GM12878 (cell line): ENCODE results near the gene NDRG2. TPM values are rescaled to one million over a fixed set of nuclear protein-coding genes. Genes with fewer than 3 reads are reported as not detected.

ENCODE experiments used
- ATAC-seq: fragments of 200-7000 bp; cut with Tn5 transposase; 3 replicates; pipeline ENCODE4 v1.9.1; 2020; ENCODE audit warnings: mild to moderate bottlenecking, moderate library complexity
- BruUV-seq: library from RNA; stranded (reverse); fragments of 400-500 nt; replicated peaks from 2 replicates; lab custom pipeline; 2021; lab: Mats Ljungman, UMichigan
- CTCF ChIA-PET: fragments of 300-600 bp; sonication (Branson Sonifier 250); formaldehyde crosslinking; extraction: SDS; loops from one replicate; lab custom pipeline; 2021; ENCODE audit warnings: inconsistent platforms; lab: Yijun Ruan, JAX
- POLR2A ChIA-PET: fragments of 350-600 bp; formaldehyde crosslinking; extraction: SDS; loops from one replicate; lab custom pipeline; 2021; ENCODE audit warnings: inconsistent platforms; lab: Charles Lee
- RAD21 ChIA-PET: fragments of 300-600 bp; sonication (Branson Sonifier 250); formaldehyde crosslinking; loops from one replicate; lab custom pipeline; 2023; ENCODE audit warnings: antibody characterized with exemption; ENCODE audit not compliant: unreplicated experiment; lab: Charles Lee
- SMC1A ChIA-PET: fragments of 300-600 bp; sonication (Branson Sonifier 250); formaldehyde crosslinking; loops from one replicate; lab custom pipeline; 2023; ENCODE audit not compliant: unreplicated experiment, uncharacterized antibody; lab: Charles Lee
- DNase-seq: peaks from one replicate; pipeline ENCODE4 v3.0.0-alpha.2; 2011; ENCODE audit warnings: low read depth, low spot score
- FAIRE-seq: peaks from 3 replicates; lab custom pipeline; 2011; peaks lifted over from hg19 to GRCh38; lab: Jason Lieb, UNC
- H2AFZ ChIP-seq: 2 replicates; pipeline ENCODE4 v1.6.0; 2011; ENCODE audit warnings: low read depth, low read length, control low read depth; ENCODE audit not compliant: control insufficient read depth
- H3K27ac ChIP-seq: 2 replicates; pipeline ENCODE4 v1.5.1; 2011; ENCODE audit warnings: control low read depth; ENCODE audit not compliant: control insufficient read depth, insufficient read depth
- H3K27me3 ChIP-seq, 2 experiments: replicated peaks in 1 of 2; 2 replicates each; pipeline versions ENCODE4 v1.6.0 to v1.6.1; 2011; ENCODE audit warnings: low read length in 1 of 2; ENCODE audit not compliant: control insufficient read depth in 2 of 2, insufficient read depth in 2 of 2
- H3K36me3 ChIP-seq, 2 experiments: 2 replicates each; pipeline ENCODE4 v1.5.1; 2011; ENCODE audit warnings: low read length in 1 of 2; ENCODE audit not compliant: control insufficient read depth in 2 of 2, insufficient read depth in 2 of 2
- H3K4me1 ChIP-seq: 2 replicates; pipeline ENCODE4 v1.6.1; 2011; ENCODE audit warnings: mild to moderate bottlenecking, low read length, moderate library complexity, mixed read lengths; ENCODE audit not compliant: control insufficient read depth, insufficient read depth
- H3K4me2 ChIP-seq: 2 replicates; pipeline ENCODE4 v1.6.0; 2011; ENCODE audit warnings: control low read depth; ENCODE audit not compliant: control insufficient read depth, insufficient read depth
- H3K4me3 ChIP-seq: fragments of 200-600 bp; sonication (generic); 2 replicates; pipeline ENCODE4 v1.5.1; 2016
- H3K79me2 ChIP-seq: 2 replicates; pipeline ENCODE4 v1.6.0; 2011; ENCODE audit warnings: low read length; ENCODE audit not compliant: control insufficient read depth, insufficient read depth
- H3K9ac ChIP-seq: 2 replicates; pipeline ENCODE4 v1.8.0; 2011; ENCODE audit warnings: low read length, control low read depth, mixed read lengths; ENCODE audit not compliant: control insufficient read depth, insufficient read depth
- H3K9me3 ChIP-seq: replicated peaks from 3 replicates; pipeline ENCODE4 v1.5.1; 2011; ENCODE audit warnings: mild to moderate bottlenecking, low read length; ENCODE audit not compliant: control insufficient read depth, insufficient read depth
- H4K20me1 ChIP-seq: 2 replicates; pipeline ENCODE4 v1.6.0; 2011; ENCODE audit not compliant: control insufficient read depth, insufficient read depth
- FOXK2 ChIP-seq: fragments of 450-650 bp; IDR thresholded peaks from 2 replicates; pipeline ENCODE4 v1.6.1; 2017; ENCODE audit warnings: mild to moderate bottlenecking, moderate library complexity
- FOXM1 ChIP-seq: IDR thresholded peaks from 2 replicates; pipeline ENCODE4 v1.6.1; 2012; ENCODE audit warnings: low read depth, mild to moderate bottlenecking, inconsistent platforms, low read length, moderate library complexity
- GATAD2B ChIP-seq: fragments of 450-650 bp; conservative IDR thresholded peaks from 2 replicates; pipeline ENCODE4 v1.6.1; 2017; ENCODE audit warnings: low read depth, mild to moderate bottlenecking, moderate library complexity
- HDAC2 ChIP-seq: fragments of 200-600 bp; sonication (generic); IDR thresholded peaks from 2 replicates; pipeline ENCODE4 v1.6.1; 2017
- IKZF2 ChIP-seq, 2 experiments: fragments of 450-650 bp; IDR thresholded peaks; 2 replicates each; pipeline ENCODE4 v1.6.1; 2017; ENCODE audit warnings: mild to moderate bottlenecking in 2 of 2, moderate library complexity in 2 of 2
- JUNB ChIP-seq: IDR thresholded peaks from 2 replicates; pipeline ENCODE4 v1.6.1; 2016; ENCODE audit warnings: antibody characterized with exemption, mild to moderate bottlenecking
- NR2C1 ChIP-seq: fragments of 450-650 bp; IDR thresholded peaks from 2 replicates; pipeline ENCODE4 v1.6.1; 2017; ENCODE audit warnings: antibody characterized with exemption, mild to moderate bottlenecking, moderate library complexity
- PAX8 ChIP-seq: fragments of 450-650 bp; IDR thresholded peaks from 2 replicates; pipeline ENCODE4 v1.6.1; 2017; ENCODE audit warnings: mild to moderate bottlenecking, moderate library complexity
- RB1 ChIP-seq: fragments of 450-650 bp; formaldehyde crosslinking; IDR thresholded peaks from 2 replicates; pipeline ENCODE4 v1.6.1; 2017; ENCODE audit warnings: mild to moderate bottlenecking, borderline replicate concordance
- RBBP5 ChIP-seq: fragments of 200-600 bp; sonication (generic); conservative IDR thresholded peaks from 2 replicates; pipeline ENCODE4 v1.6.1; 2016
- SIN3A ChIP-seq: IDR thresholded peaks from 2 replicates; pipeline ENCODE4 v1.6.1; 2012; ENCODE audit warnings: low read depth, low read length, improper control_type of control experiment
- SMAD1 ChIP-seq: fragments of 450-650 bp; IDR thresholded peaks from 2 replicates; pipeline ENCODE4 v1.6.1; 2018; ENCODE audit warnings: mild to moderate bottlenecking, low read depth; ENCODE audit not compliant: partially characterized antibody
- SREBF1 ChIP-seq: IDR thresholded peaks from 2 replicates; pipeline ENCODE4 v1.6.1; 2012; ENCODE audit warnings: mild to moderate bottlenecking, low read length
- SUPT20H ChIP-seq: IDR thresholded peaks from 2 replicates; pipeline ENCODE4 v1.6.1; 2011; ENCODE audit warnings: low read depth, mild to moderate bottlenecking, low read length, moderate library complexity, borderline replicate concordance; ENCODE audit not compliant: control insufficient read depth
- YY1 ChIP-seq: IDR thresholded peaks from 2 replicates; pipeline ENCODE4 v1.6.1; 2011; ENCODE audit warnings: low read depth, mild to moderate bottlenecking, low read length
- ZNF207 ChIP-seq: fragments of 450-650 bp; IDR thresholded peaks from 2 replicates; pipeline ENCODE4 v1.6.1; 2014; ENCODE audit warnings: antibody characterized with exemption, mild to moderate bottlenecking, borderline replicate concordance
- WGBS: methylation state at CpG from one replicate; pipeline ENCODE4 v1.1.6; 2016; ENCODE audit warnings: low lambda C conversion rate; ENCODE audit not compliant: insufficient replicate concordance, insufficient coverage; ENCODE audit errors: missing lambda C conversion rate; 5-methylcytosine and 5-hydroxymethylcytosine counted together
- in situ Hi-C: fragments of 300-500 bp; cut with MboI; formaldehyde crosslinking; loops from 9 replicates; pipeline ENCODE4 v1.14.3; 2018; ENCODE audit warnings: mixed read lengths
- intact Hi-C: fragments of 100-400 bp; cut with micrococcal nuclease; formaldehyde crosslinking; loops from one replicate; pipeline ENCODE4 v1.14.2; 2022; ENCODE audit not compliant: unreplicated experiment
- polyA plus RNA-seq, 11 experiments: library from polyadenylated mRNA; depleted of rRNA in 4 of 11; unstranded in 6 of 11; stranded (reverse) in 5 of 11; fragments of >200 nt; fragmentation: Nextera tagmentation in 4 of 11; fragmentation: Illumina TruSeq in 1 of 11; extraction: Ambion mirVana in 4 of 11; extraction: Trizol in 1 of 11; gene quantifications; 1 replicate in 1 of 11; 2 replicates in 10 of 11; pipeline versions ENCODE4 v1.2.1 to v1.2.3, GENCODE V29; 2011 to 2016; ENCODE audit warnings: inconsistent platforms in 2 of 11, missing spikeins in 2 of 11, low read depth in 1 of 11
- total RNA-seq, 4 experiments: library from RNA; depleted of rRNA in 3 of 4; stranded (reverse); fragments of >200 nt in 3 of 4; fragmentation: Illumina TruSeq in 1 of 4; extraction: Trizol in 1 of 4; gene quantifications; 2 replicates each; pipeline versions ENCODE4 v1.2.1 to v1.2.3, GENCODE V29; 2013 to 2021
- TF ChIP-seq, protein P1 (sequence below): fragments of 150-350 bp; IDR thresholded peaks from 2 replicates; pipeline ENCODE4 v1.6.1; 2014; ENCODE audit warnings: mild to moderate bottlenecking, low read depth, low read length
- TF ChIP-seq, protein P2 (sequence below): IDR thresholded peaks from 2 replicates; pipeline ENCODE4 v1.6.1; 2011; ENCODE audit warnings: borderline replicate concordance, low read depth, mild to moderate bottlenecking, moderate library complexity, low read length; ENCODE audit not compliant: insufficient read depth, poor library complexity, severe bottlenecking
- TF ChIP-seq, protein P3 (sequence below): fragments of 450-650 bp; formaldehyde crosslinking; IDR thresholded peaks from 2 replicates; pipeline ENCODE4 v1.4.0; 2022; ENCODE audit warnings: mild to moderate bottlenecking, moderate library complexity
- TF ChIP-seq, protein P4 (sequence below): IDR thresholded peaks from 2 replicates; pipeline ENCODE4 v1.6.1; 2012; ENCODE audit warnings: low read depth, low read length, improper control_type of control experiment

Gene NDRG2
- total and polyA plus RNA-seq, 10 of the 15 experiments (the other 5 are each of a cell fraction or from before 2014, with no cell fraction given), result 0.15 to 0.49 TPM; not detected in 8

DNA sequence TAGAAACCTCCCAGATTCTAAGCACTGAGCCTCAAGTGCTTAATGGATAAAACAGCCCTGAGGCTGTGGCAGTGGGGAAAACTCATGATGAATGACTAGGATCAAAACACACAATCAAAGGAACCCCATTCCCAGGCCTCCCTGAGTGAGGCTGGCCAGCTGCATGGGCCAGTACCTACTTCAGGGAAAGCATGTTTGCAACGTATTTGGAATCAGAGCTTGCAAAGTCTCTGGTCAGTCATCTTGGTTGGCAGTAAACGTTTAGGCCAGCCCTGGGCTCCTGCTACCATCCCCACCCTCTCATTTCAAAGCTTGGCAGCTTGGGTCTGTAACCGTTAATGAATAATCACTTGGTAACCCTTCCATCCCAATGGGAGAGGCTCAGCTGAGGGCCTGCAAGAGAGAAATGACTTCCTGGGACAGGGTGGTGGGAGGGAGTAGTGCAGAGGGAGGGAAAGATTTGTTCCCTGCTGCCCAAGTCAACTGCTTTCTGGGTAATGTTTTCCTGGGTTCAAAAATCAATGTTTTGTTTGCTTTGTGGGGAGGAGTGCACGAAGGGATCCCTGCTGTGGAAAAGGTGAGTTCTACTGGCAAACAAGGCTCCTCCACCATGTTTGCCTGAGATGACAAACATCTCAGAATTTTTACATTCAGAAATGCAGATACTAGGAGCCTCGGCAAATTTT lies 30.7 kb upstream of the NDRG2 start:
- BruUV-seq, result no TSS peak
- no peak for DNase-seq
- FAIRE-seq, result no peak
- no peaks in the 10 kb centered on the region for H3K9me3 ChIP-seq
- H4K20me1 ChIP-seq, result no peaks in the 10 kb centered on the region
- H3K27me3 ChIP-seq, result no peaks in the 10 kb centered on the region
- no peaks in the 10 kb centered on the region for H3K36me3 ChIP-seq
- TF ChIP-seq JUNB (no peak), FOXK2 (no peak), IKZF2 (IDR thresholded peaks at IDR 0.05) (no peak), SIN3A (no peak), SREBF1 (no peak), HDAC2 (no peak), GATAD2B (no peak), SUPT20H (no peak), FOXM1 (no peak), YY1 (no peak), SMAD1 (no peak), NR2C1 (no peak), RBBP5 (no peak), PAX8 (no peak), RB1 (no peak), ZNF207 (no peak)
- TF ChIP-seq, protein P1, sequence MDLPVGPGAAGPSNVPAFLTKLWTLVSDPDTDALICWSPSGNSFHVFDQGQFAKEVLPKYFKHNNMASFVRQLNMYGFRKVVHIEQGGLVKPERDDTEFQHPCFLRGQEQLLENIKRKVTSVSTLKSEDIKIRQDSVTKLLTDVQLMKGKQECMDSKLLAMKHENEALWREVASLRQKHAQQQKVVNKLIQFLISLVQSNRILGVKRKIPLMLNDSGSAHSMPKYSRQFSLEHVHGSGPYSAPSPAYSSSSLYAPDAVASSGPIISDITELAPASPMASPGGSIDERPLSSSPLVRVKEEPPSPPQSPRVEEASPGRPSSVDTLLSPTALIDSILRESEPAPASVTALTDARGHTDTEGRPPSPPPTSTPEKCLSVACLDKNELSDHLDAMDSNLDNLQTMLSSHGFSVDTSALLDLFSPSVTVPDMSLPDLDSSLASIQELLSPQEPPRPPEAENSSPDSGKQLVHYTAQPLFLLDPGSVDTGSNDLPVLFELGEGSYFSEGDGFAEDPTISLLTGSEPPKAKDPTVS, result no peak
- TF ChIP-seq, protein P2, sequence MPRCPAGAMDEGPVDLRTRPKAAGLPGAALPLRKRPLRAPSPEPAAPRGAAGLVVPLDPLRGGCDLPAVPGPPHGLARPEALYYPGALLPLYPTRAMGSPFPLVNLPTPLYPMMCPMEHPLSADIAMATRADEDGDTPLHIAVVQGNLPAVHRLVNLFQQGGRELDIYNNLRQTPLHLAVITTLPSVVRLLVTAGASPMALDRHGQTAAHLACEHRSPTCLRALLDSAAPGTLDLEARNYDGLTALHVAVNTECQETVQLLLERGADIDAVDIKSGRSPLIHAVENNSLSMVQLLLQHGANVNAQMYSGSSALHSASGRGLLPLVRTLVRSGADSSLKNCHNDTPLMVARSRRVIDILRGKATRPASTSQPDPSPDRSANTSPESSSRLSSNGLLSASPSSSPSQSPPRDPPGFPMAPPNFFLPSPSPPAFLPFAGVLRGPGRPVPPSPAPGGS, result no peak
- TF ChIP-seq, protein P3, sequence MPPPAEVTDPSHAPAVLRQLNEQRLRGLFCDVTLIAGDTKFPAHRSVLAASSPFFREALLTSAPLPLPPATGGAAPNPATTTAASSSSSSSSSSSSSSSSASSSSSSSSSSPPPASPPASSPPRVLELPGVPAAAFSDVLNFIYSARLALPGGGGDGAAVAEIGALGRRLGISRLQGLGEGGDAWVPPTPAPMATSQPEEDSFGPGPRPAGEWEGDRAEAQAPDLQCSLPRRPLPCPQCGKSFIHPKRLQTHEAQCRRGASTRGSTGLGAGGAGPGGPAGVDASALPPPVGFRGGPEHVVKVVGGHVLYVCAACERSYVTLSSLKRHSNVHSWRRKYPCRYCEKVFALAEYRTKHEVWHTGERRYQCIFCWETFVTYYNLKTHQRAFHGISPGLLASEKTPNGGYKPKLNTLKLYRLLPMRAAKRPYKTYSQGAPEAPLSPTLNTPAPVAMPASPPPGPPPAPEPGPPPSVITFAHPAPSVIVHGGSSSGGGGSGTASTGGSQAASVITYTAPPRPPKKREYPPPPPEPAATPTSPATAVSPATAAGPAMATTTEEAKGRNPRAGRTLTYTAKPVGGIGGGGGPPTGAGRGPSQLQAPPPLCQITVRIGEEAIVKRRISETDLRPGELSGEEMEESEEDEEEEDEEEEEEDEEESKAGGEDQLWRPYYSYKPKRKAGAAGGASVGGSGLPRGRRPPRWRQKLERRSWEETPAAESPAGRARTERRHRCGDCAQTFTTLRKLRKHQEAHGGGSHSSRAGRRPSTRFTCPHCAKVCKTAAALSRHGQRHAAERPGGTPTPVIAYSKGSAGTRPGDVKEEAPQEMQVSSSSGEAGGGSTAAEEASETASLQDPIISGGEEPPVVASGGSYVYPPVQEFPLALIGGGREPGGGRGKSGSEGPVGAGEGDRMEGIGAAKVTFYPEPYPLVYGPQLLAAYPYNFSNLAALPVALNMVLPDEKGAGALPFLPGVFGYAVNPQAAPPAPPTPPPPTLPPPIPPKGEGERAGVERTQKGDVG (CRISPR knock-in tag), result no peak
- TF ChIP-seq, protein P4, sequence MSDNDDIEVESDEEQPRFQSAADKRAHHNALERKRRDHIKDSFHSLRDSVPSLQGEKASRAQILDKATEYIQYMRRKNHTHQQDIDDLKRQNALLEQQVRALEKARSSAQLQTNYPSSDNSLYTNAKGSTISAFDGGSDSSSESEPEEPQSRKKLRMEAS, result no peak
- no peak for ATAC-seq
- H3K4me2 ChIP-seq, result no peak overlapping the region
- no peak overlapping the region for H2AFZ ChIP-seq
- no peak overlapping the region for H3K9ac ChIP-seq
- WGBS, result 26% methylated on average over 5 of the region's 5 CpGs
- in situ Hi-C loops (no loop called here), intact Hi-C loops (no loop called here)
- H3K4me3 ChIP-seq, result no peak overlapping the region
- no peak overlapping the region for H3K27ac ChIP-seq
- ChIA-PET RAD21 (no interaction called here), CTCF (no interaction called here), SMC1A (no interaction called here), POLR2A (no interaction called here)
- no peaks in the 10 kb centered on the region for H3K4me1 ChIP-seq
- no peaks in the 10 kb centered on the region for H3K79me2 ChIP-seq
